Measurements from ENCODE around the gene CSRP2. TPM values are rescaled to one million over a fixed set of nuclear protein-coding genes. Genes with fewer than 3 reads are reported as not detected.

Gene CSRP2
- total and polyA plus RNA-seq, 5 experiments from 2014 or later = 0.32 to 0.80 (median 0.68) TPM; not detected in 2

DNA sequence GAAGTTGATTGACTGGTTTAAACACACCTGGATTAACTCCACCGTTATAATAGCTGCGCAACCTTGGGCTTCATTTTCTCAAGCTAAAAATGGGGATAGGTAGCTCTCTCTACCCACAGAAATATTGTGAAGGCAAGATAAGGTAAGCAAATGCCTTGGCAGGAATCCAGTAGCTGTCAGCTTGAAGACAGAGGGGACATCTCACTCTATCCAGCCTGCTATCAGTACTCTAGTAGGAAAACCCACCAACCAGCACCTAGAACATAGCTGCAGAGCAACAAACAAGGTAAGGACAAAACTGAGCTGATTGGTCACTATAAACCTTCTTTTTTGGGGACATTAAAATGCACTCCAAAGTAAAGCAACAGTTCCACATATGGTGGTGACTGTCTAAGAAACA is 7.7 kb downstream of the CSRP2 start:
- H3K27me3 Mint-ChIP-seq = peaks cover 22 to 54% (median 39%) of the 10 kb centered on the region in 5 donors
- POLR2A ChIA-PET = no interaction called here
- no peak overlapping the region for H3K4me3 Mint-ChIP-seq
- H3K36me3 Mint-ChIP-seq = no peaks in the 10 kb centered on the region
- H3K4me1 Mint-ChIP-seq = no peaks in the 10 kb centered on the region
- no peaks in the 10 kb centered on the region for H3K9me3 Mint-ChIP-seq
- ATAC-seq (no peak), DNase-seq (no peak)
- H3K27ac Mint-ChIP-seq = peak overlapping the region in 1 of 10 donors; percentile 3

DNA sequence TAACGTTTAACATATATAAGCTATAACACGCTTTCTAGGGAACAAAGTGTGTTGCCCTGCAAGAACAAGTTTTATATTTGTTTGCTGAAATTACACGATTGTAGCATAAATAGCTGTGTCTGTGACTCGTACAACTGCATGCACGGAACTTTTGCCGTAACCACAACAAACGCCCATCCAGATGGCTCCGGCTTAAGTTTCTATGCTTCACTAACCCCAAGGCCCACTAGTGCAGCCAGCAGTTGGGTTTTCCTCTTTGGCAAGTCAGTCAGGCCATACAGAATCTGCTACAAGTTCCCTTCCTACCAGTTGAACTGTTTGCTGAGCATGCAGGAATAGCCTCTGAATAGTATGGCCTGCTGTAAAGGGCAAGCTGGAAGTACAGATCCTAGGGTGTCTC is 12.1 kb downstream of the CSRP2 start:
- POLR2A ChIA-PET = no interaction called here
- Mint-ChIP-seq H3K36me3 (no peaks in the 10 kb centered on the region), H3K27me3 (peaks cover 9 to 31% (median 10%) of the 10 kb centered on the region in 5 donors), H3K4me1 (no peaks in the 10 kb centered on the region), H3K4me3 (no peak overlapping the region), H3K9me3 (no peaks in the 10 kb centered on the region), H3K27ac (no peak overlapping the region)
- no peak for DNase-seq
- no peak for ATAC-seq

DNA sequence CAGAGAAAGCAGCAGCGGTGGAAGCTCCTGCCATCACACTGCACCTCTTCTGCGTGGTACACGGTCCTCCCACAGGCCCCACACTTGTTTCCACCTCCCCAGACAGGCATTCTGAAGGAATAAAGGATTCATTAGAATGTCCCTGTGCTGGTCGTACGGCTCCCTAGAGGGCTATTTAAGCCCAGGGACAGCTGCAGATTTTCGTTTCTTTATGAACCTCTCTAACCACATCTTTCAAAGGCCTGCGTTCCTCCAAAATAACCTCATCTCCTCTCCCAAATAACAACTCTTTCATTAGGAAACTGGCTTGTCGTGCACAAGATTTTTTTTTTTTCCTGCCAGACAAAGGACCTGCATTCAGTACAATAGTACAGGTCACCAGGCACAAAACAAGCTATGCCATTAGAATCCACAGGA is 12.7 kb downstream of the CSRP2 start:
- POLR2A ChIA-PET = no interaction called here
- H3K4me1 Mint-ChIP-seq = no peaks in the 10 kb centered on the region
- H3K36me3 Mint-ChIP-seq = no peaks in the 10 kb centered on the region
- peaks cover 8 to 28% (median 10%) of the 10 kb centered on the region in 5 donors for H3K27me3 Mint-ChIP-seq
- no peak overlapping the region for H3K27ac Mint-ChIP-seq
- peak overlapping the region in 1 of 10 donors; percentile 5 for H3K4me3 Mint-ChIP-seq
- DNase-seq (no peak), ATAC-seq (no peak)
- no peaks in the 10 kb centered on the region for H3K9me3 Mint-ChIP-seq

DNA sequence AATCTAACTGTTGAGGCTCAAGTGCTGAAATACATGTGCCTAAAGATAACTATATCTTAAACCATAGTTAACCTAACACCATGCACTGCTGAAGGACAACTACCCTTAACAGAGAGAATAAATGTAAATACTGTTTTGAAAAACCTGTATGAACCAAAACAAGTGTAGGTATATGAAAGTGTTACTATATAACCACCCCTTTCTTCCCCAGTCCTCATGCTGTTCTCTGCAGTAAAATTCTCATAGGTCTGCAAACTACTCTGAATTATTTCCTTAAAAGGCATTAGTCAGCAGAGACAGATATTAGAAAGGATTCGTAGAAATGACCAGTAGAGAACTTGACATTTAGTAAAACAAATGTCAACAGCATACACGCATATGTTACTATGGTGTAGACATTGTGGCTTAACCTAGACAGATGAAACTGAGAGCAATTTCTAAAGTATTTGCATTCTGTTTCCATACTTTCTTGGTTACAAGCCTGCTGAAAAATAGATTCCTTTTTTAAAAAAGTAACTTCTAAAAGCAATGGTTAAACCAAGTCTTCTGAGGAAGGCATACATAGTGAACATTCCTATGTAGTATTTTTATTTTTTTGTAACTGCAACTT is 13.9 kb downstream of the CSRP2 start:
- POLR2A ChIA-PET = no interaction called here
- Mint-ChIP-seq H3K9me3 (no peaks in the 10 kb centered on the region), H3K4me3 (no peak overlapping the region), H3K27me3 (peaks cover 5 to 24% (median 8%) of the 10 kb centered on the region in 5 donors), H3K27ac (no peak overlapping the region), H3K4me1 (no peaks in the 10 kb centered on the region), H3K36me3 (no peaks in the 10 kb centered on the region)
- ATAC-seq = no peak
- no peak for DNase-seq

DNA sequence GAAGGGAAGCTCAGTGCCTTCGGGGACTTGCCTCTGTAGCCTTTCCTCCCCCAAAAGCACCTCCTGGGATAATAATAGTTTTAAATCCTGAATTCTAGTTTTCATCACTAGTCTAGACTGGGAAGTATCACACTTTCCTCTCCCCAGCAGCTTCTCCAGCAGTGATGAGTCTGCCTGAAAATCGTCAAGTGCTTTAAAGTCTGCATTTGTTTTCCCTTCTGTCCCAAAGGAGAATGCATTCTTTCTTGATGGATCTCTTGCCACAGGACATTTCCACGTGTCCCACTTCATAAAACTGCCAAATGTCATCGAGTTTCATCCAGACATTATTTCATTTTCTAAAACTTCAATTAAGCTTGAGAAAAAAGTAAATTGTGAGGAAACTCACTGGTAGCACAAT is 15.0 kb downstream of the CSRP2 start:
- Mint-ChIP-seq H3K27me3 (peaks cover 0 to 24% (median 7%) of the 10 kb centered on the region in 5 donors), H3K4me3 (no peak overlapping the region), H3K9me3 (no peaks in the 10 kb centered on the region), H3K27ac (no peak overlapping the region), H3K4me1 (no peaks in the 10 kb centered on the region), H3K36me3 (no peaks in the 10 kb centered on the region)
- DNase-seq (no peak), ATAC-seq (no peak)
- POLR2A ChIA-PET = no interaction called here

DNA sequence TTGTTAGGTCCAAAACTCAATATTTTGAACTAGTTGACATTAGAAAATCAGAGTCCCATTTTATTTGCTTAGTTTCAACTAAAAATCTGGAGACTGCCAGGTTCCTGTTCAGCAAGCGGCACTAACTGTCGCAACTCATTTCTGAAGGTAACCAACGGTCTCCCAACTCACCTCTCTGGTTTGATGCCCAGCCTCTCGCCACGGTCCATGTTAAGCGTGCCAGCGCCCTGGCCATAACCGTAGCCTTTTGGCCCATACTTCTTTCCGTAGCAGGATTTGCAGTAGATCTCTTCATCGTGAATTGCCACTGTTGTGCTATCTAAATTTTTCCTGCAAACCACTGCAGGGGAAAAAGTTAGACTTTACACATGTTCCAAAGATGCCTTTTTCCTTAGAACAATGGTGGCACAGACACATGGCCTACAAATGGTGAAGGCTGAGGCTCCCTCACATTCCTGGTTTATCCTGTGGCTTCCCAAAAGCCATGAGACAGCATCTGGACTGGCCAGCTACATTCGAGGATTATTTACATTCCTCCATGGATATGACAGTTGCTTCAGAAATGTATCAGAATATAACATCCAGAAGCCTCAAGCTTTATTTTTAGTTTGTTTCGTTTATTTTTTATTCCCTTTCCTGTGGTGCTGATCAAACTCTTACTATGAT is 15.7 kb downstream of the CSRP2 start:
- H3K4me1 Mint-ChIP-seq = no peaks in the 10 kb centered on the region
- H3K4me3 Mint-ChIP-seq = no peak overlapping the region
- H3K27ac Mint-ChIP-seq = no peak overlapping the region
- H3K27me3 Mint-ChIP-seq = peaks cover 0 to 20% (median 7%) of the 10 kb centered on the region in 5 donors
- ATAC-seq (no peak), DNase-seq (no peak)
- no peaks in the 10 kb centered on the region for H3K36me3 Mint-ChIP-seq
- H3K9me3 Mint-ChIP-seq = no peaks in the 10 kb centered on the region
- POLR2A ChIA-PET = no interaction called here

DNA sequence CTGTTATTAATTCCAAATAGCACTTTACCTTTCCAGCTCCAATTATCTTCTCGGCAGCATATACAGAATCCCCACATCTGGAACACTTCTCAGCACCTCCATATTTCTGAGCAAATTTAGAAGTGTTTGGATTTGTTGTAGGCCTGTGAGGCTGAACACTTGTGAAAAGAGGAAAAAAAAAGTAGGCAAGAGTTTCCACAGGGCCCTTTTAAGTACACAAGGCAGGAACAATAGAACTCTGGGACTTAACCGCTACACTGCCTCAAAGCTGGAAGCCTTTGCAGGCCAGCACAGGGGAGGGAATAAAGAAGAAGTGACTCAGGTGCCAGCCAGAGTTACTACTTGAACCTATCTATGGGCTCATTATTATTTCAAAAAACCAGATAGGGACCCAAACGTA is 18.6 kb downstream of the CSRP2 start:
- H3K27ac Mint-ChIP-seq = no peak overlapping the region
- peaks cover 0 to 5% (median 0%) of the 10 kb centered on the region in 9 donors for H3K9me3 Mint-ChIP-seq
- peaks cover 0 to 1% (median 0%) of the 10 kb centered on the region in 5 donors for H3K27me3 Mint-ChIP-seq
- POLR2A ChIA-PET = no interaction called here
- no peak for ATAC-seq
- H3K4me3 Mint-ChIP-seq = no peak overlapping the region
- DNase-seq = no peak
- peaks cover 0 to 5% (median 0%) of the 10 kb centered on the region in 4 donors for H3K4me1 Mint-ChIP-seq
- H3K36me3 Mint-ChIP-seq = peaks cover 6 to 20% (median 6%) of the 10 kb centered on the region in 3 donors

DNA sequence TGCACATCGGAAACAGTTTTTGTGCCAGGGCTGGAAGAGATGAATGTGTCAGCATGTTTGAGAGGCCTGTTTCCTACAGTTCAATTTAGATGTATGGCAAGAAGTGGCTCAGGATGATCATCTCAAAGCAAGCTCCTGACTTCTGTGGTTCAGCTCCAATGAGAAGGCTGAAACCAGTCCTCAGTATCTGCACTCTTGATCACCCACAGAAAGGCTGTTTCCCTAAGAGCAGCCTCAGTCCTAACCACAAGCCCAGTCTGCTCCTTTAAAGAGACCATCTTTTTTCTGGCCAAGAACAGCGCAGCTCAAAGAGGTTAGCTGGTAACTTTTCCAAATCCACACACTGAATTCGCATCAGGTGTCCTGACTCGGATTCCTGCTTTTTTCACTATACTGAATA is 19.2 kb downstream of the CSRP2 start:
- DNase-seq (no peak), ATAC-seq (no peak)
- Mint-ChIP-seq H3K4me3 (no peak overlapping the region), H3K4me1 (peaks cover 0 to 5% (median 0%) of the 10 kb centered on the region in 4 donors), H3K27me3 (no peaks in the 10 kb centered on the region), H3K27ac (peak overlapping the region in 1 of 10 donors; percentile 16), H3K9me3 (peaks cover 0 to 6% (median 0%) of the 10 kb centered on the region in 9 donors), H3K36me3 (peaks cover 11 to 26% (median 12%) of the 10 kb centered on the region in 3 donors)
- POLR2A ChIA-PET = no interaction called here

DNA sequence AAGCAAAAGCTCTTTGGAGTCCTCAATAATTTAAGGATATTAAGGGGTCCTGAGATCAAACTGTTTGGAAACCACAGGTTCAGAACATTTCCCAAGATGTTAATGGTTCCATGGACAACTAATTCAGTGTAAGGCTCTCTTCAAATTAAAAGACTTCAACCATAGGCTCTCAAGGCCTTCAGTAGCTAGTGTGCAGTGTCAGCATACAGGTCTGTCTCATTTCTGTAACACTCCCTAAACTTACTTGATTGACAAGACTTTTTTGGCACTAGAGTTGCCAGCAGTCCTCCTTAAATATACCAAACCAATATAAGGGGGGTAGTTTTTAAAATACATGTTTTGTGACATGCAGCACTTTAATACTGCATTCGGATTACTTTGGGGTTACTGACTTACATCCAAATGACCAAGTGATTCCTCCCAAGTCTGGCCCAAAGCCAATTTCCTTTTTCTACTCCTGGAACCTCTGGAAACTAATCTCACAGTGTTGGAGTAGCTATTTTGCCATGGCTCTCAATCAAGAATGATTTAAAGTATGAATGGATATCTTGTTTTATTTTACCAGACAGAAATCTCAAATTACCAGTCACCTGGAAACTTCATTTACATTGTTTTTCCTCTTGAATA is 22.7 kb downstream of the CSRP2 start:
- H3K4me1 Mint-ChIP-seq = peaks cover 0 to 5% (median 0%) of the 10 kb centered on the region in 4 donors
- no peak overlapping the region for H3K4me3 Mint-ChIP-seq
- POLR2A ChIA-PET = no interaction called here
- peaks cover 0 to 6% (median 0%) of the 10 kb centered on the region in 9 donors for H3K9me3 Mint-ChIP-seq
- no peak overlapping the region for H3K27ac Mint-ChIP-seq
- DNase-seq (no peak), ATAC-seq (no peak)
- no peaks in the 10 kb centered on the region for H3K27me3 Mint-ChIP-seq
- H3K36me3 Mint-ChIP-seq = peaks cover 17 to 50% (median 31%) of the 10 kb centered on the region in 3 donors

DNA sequence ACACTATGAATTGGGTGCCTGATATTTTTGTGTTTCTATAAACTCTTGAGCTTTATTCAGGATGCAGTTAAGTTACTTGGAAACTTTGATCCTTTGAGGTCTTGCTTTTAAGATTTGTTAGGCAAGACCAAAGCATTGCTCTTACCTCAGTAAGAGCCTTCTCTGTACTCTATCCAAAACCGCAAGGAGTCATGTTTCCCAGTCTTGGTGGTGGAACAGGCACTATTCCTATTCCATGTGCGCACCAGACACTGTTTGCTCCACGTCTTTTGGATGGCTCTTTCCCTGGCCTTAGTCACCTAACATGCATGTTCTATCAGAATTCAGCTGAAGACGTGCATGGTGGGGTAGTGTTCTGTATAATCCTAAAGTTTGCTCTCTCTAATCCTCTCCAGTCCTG is 23.5 kb downstream of the CSRP2 start:
- no peaks in the 10 kb centered on the region for H3K27me3 Mint-ChIP-seq
- ATAC-seq (no peak), DNase-seq (no peak)
- H3K4me3 Mint-ChIP-seq = no peak overlapping the region
- H3K36me3 Mint-ChIP-seq = peaks cover 17 to 56% (median 39%) of the 10 kb centered on the region in 3 donors
- H3K9me3 Mint-ChIP-seq = peaks cover 0 to 6% (median 0%) of the 10 kb centered on the region in 9 donors
- peaks cover 0 to 5% (median 0%) of the 10 kb centered on the region in 4 donors for H3K4me1 Mint-ChIP-seq
- POLR2A ChIA-PET = no interaction called here
- H3K27ac Mint-ChIP-seq = peak overlapping the region in 2 of 10 donors; percentile 16 to 24

DNA sequence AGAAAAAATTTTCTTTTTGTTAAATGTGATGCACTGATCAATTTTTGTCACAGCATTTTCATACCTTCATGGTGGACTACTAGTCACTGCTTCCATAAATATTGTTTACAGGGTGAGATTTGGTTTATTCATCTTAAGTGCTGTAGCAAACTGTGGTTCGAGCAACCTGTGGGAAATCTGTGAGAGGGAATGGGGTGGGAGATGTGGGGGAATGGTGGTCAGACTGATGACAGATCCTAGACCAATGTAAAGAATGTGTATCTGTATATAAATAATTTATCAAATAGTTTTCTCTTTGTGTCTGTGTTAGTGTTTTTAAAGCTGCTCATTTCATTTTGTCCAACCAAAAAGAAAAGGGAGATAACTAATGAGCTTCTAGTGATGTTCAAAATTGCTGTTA is 26.7 kb downstream of the CSRP2 start:
- Mint-ChIP-seq H3K36me3 (peaks cover 17 to 63% (median 63%) of the 10 kb centered on the region in 3 donors), H3K4me1 (peaks cover 0 to 2% (median 0%) of the 10 kb centered on the region in 4 donors), H3K27me3 (no peaks in the 10 kb centered on the region), H3K9me3 (peaks cover 0 to 6% (median 0%) of the 10 kb centered on the region in 9 donors), H3K4me3 (no peak overlapping the region), H3K27ac (no peak overlapping the region)
- no peak for ATAC-seq
- no peak for DNase-seq
- POLR2A ChIA-PET = no interaction called here

DNA sequence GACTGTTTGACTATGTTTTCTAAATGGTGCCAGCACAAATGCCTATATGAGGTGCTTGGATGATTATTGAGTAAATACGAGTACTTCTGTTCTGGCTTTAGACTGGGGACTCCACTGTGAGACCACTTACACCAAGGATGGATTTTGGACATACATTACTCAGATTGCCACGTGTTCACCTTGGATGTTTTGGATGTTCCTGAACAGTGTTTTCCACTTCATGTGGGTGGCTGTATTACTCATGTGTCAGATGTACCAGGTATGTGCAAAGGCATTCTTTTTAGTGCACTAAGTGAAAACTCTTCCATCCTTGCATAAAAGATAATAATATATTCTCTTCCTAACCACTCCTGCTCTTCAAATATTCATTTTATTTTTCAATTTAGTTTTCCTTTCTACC is 30.7 kb downstream of the CSRP2 start:
- peaks cover 0 to 3% (median 0%) of the 10 kb centered on the region in 9 donors for H3K9me3 Mint-ChIP-seq
- no peak for ATAC-seq
- H3K4me3 Mint-ChIP-seq = no peak overlapping the region
- H3K4me1 Mint-ChIP-seq = no peaks in the 10 kb centered on the region
- peak overlapping the region in 1 of 10 donors; percentile 62 for H3K27ac Mint-ChIP-seq
- no peak for DNase-seq
- H3K27me3 Mint-ChIP-seq = no peaks in the 10 kb centered on the region
- H3K36me3 Mint-ChIP-seq = peaks cover 4 to 78% (median 42%) of the 10 kb centered on the region in 3 donors
- POLR2A ChIA-PET = no interaction called here

DNA sequence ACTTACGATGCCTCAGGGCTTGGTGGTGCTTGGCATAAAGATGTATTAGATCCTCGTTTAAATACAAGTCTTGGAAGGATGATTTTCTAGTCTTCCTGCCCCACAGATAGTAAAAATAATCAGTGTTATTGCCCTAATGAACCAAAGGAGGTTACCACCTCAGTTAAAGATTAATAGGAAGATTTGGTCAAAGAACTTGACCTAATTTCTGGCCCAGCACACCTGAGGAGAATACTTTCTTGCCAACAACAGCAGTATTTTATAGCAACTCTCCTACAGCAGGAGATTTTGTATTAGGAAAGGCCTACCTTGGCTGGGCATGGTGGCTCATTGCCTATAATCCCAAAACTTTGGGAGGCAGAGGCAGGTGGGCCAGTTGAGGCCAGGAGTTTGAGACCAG is 31.6 kb downstream of the CSRP2 start:
- Mint-ChIP-seq H3K4me1 (no peaks in the 10 kb centered on the region), H3K4me3 (no peak overlapping the region), H3K9me3 (peaks cover 0 to 3% (median 0%) of the 10 kb centered on the region in 9 donors), H3K27me3 (no peaks in the 10 kb centered on the region), H3K36me3 (peaks cover 0 to 81% (median 35%) of the 10 kb centered on the region in 3 donors), H3K27ac (no peak overlapping the region)
- DNase-seq (no peak), ATAC-seq (no peak)
- POLR2A ChIA-PET = no interaction called here

All from naive thymus-derived CD8-positive, alpha-beta T cell (primary cell).